ENCODE data around the gene ACSS3. TPM values are rescaled to one million over a fixed set of nuclear protein-coding genes. Genes with fewer than 3 reads are reported as not detected.
"Not testable (repeated sequence)": the region's sequence is repeated elsewhere in the genome, so short reads cannot be mapped to it uniquely, and the experiment has no call there.

ACSS3 gene
- total RNA-seq, 1 donor from 2014 or later: 32.4 TPM

DNA sequence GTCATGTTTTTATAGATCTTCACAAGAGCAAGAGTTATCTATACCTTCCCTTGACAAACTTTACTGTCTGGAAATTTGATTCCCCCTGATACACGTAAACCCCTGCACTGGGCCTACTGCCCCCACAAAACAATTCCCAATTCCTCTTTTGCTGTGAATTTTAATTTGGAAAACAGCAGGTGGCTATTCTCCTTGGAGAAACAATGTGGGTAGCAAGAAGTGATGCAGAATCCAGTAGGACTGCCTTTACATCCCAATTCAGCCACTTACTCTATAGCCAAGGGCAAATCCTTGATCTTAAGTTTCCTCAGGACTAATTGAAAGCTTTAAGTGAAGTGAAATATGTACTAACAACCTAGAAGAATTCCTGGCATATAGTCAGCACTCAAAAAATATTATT lies 129.3 kb downstream of the ACSS3 start:
- no peaks in the 10 kb centered on the region for H3K27me3 ChIP-seq (ENCODE audit: low read depth)
- intact Hi-C loops (cut with DNase I): no loop called here
- H3K4me1 ChIP-seq: peaks cover 3% of the 10 kb centered on the region
- no peak overlapping the region for H3K27ac ChIP-seq
- H3K36me3 ChIP-seq: no peaks in the 10 kb centered on the region
- TF ChIP-seq, protein P1, sequence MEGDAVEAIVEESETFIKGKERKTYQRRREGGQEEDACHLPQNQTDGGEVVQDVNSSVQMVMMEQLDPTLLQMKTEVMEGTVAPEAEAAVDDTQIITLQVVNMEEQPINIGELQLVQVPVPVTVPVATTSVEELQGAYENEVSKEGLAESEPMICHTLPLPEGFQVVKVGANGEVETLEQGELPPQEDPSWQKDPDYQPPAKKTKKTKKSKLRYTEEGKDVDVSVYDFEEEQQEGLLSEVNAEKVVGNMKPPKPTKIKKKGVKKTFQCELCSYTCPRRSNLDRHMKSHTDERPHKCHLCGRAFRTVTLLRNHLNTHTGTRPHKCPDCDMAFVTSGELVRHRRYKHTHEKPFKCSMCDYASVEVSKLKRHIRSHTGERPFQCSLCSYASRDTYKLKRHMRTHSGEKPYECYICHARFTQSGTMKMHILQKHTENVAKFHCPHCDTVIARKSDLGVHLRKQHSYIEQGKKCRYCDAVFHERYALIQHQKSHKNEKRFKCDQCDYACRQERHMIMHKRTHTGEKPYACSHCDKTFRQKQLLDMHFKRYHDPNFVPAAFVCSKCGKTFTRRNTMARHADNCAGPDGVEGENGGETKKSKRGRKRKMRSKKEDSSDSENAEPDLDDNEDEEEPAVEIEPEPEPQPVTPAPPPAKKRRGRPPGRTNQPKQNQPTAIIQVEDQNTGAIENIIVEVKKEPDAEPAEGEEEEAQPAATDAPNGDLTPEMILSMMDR (IDR thresholded peaks at IDR 0.05): no peak
- no peak overlapping the region for H3K4me3 ChIP-seq
- no peak for DNase-seq
- ATAC-seq: no peak
- no peaks in the 10 kb centered on the region for H3K9me3 ChIP-seq

- peaks cover 3% of the 10 kb centered on the region for H3K4me1 ChIP-seq
- DNase-seq: no peak
- no peak for ATAC-seq
- H3K36me3 ChIP-seq: no peaks in the 10 kb centered on the region
- TF ChIP-seq, protein P1 (IDR thresholded peaks at IDR 0.05): no peak
- no peaks in the 10 kb centered on the region for H3K27me3 ChIP-seq (ENCODE audit: low read depth)
- H3K27ac ChIP-seq: no peak overlapping the region
- intact Hi-C loops (cut with DNase I): no loop called here
- H3K9me3 ChIP-seq: no peaks in the 10 kb centered on the region
- no peak overlapping the region for H3K4me3 ChIP-seq
Observed at GRCh38 chr12:81207664-81208063, 129.8 kb downstream of the ACSS3 start.

DNA sequence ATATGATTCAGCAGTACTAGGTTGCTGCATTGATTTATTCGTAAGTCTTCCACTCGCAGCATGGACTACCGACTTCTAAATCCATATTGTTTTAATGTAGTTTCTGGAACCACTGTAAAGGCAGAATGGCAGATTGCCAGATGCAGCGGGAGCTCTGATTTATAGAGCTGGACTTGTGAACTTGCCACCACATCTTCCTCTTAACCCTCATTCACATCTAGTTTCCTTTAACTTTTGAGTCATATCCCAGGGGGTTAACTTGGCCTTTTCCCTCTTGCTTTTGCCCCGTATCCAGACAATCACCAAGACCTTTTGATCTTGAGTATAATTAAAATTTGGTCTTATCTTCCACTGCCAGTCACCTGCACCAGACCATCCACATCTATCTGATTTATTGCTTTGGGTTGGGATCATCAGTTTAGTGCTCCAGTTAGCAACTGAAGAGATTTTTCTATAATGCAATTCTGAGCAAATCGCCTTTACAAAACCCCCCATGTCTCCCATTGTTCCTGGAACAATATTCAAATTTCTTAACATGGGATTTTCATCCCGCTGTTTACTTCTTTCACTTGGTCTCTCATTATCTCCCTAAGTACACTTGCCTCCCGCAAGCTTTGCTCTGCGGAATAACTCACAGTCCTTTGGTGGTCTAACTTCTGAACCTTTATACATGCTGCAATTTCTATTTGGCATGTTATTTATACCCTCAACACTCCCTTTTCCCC lies 130.5 kb downstream of the ACSS3 start:
- Histone ChIP-seq H3K36me3 (no peaks in the 10 kb centered on the region), H3K27ac (no peak overlapping the region), H3K4me1 (peaks cover 3% of the 10 kb centered on the region), H3K9me3 (no peaks in the 10 kb centered on the region), H3K27me3 (ENCODE audit: low read depth) (no peaks in the 10 kb centered on the region), H3K4me3 (no peak overlapping the region)
- TF ChIP-seq, protein P1 (IDR thresholded peaks at IDR 0.05): no peak
- ATAC-seq: no peak
- DNase-seq: no peak
- intact Hi-C loops (cut with DNase I): no loop called here

- H3K27me3 ChIP-seq (ENCODE audit: low read depth): no peaks in the 10 kb centered on the region
- peaks cover 3% of the 10 kb centered on the region for H3K4me1 ChIP-seq
- no peaks in the 10 kb centered on the region for H3K36me3 ChIP-seq
- TF ChIP-seq, protein P1 (IDR thresholded peaks at IDR 0.05): no peak
- ATAC-seq (no peak), DNase-seq (no peak)
- H3K9me3 ChIP-seq: no peaks in the 10 kb centered on the region
- intact Hi-C loops (cut with DNase I): no loop called here
- H3K27ac ChIP-seq: no peak overlapping the region
- no peak overlapping the region for H3K4me3 ChIP-seq
Observed at GRCh38 chr12:81209012-81209411, 131.1 kb downstream of the ACSS3 start.

DNA sequence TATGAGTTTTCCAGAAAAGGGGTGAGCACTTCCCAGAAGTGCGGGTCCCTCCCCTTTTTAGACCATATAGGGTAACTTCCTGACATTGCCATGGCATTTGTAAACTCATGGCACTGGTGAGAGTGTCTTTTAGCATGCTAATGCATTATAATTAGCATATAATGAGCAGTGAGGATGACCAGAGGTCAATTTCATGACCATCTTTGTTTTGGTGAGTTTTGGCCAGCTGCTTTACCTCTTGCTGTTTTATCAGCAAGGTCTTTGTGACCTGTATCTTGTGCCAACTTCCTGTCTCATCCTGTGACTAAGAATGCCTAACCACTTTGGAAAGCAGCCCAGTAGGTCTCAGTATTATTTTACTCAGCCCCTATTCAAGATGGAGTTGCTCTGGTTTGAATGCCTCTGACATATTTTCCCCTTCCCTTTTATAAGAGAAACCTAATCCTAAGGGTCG lies 131.9 kb downstream of the ACSS3 start:
- H3K27me3 ChIP-seq (ENCODE audit: low read depth); intact Hi-C loops (cut with DNase I); H3K27ac ChIP-seq; DNase-seq; H3K9me3 ChIP-seq; ATAC-seq; H3K4me1 ChIP-seq; H3K4me3 ChIP-seq; H3K36me3 ChIP-seq: not testable (repeated sequence)

DNA sequence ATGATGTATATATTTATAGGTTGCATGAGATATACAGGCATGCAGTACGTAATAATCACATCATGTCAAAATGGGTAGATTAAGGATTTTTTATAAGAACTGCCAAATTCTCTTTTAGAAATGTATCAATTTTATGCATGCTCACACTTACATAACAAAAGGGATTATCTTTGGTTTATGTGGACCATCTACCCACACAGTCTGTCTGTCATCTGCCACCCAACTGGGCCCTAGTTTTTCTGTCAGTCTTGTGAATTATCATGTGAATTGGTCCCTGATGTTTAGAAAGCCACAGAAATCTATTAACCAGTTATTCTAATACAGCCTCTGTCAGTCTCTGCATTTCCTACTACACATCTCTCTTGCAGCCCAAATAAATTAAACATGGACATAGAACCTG lies 133.4 kb downstream of the ACSS3 start:
- H3K27ac ChIP-seq: no peak overlapping the region
- TF ChIP-seq, protein P1 (IDR thresholded peaks at IDR 0.05): no peak
- DNase-seq: no peak
- ATAC-seq: no peak
- intact Hi-C loops (cut with DNase I): no loop called here
- H3K36me3 ChIP-seq: no peaks in the 10 kb centered on the region
- H3K27me3 ChIP-seq (ENCODE audit: low read depth): no peaks in the 10 kb centered on the region
- no peak overlapping the region for H3K4me3 ChIP-seq
- no peaks in the 10 kb centered on the region for H3K9me3 ChIP-seq
- H3K4me1 ChIP-seq: peaks cover 3% of the 10 kb centered on the region

Data from lower lobe of right lung (tissue), 2 donors.